Thyroid gland (tissue), 4 donors: ENCODE results near the gene CLDN24.

Experiments used
- POLR2A ChIP-seq, 2 donors: fragments of 450-650 bp; IDR thresholded peaks; one replicate each; pipeline ENCODE4 v1.6.1; 2017; ENCODE audit warnings: antibody characterized with exemption in 2 of 2, mild to moderate bottlenecking in 2 of 2, moderate library complexity in 1 of 2
- TF ChIP-seq, protein P1 (sequence below), 6 experiments: fragments of 200-600 bp in 3 of 6; fragments of 450-650 bp in 3 of 6; sonication (generic) in 3 of 6; IDR thresholded peaks; one replicate each; pipeline ENCODE4 v1.5.1; 2016 to 2019; ENCODE audit warnings: antibody characterized with exemption in 6 of 6, mild to moderate bottlenecking in 2 of 6, inconsistent platforms in 1 of 6, moderate library complexity in 1 of 6

DNA sequence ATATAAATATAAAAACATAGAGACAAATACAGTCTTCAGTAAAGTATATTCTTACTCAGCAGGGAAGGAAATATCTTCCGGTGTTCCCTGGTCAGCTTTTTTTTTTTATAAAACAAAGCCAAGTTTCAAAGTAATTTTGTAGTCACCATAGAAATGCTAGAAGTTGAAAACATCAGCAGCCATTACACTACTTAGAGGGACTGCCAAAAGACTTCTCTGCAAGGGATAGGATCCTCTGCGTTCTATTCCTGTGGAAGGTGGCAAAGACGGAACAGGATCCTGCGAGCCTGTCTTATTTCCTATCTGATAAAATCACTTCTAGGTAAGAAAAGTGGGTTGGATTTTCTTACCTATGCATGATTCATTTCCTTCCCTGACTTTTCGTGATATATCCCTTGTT is 21.6 kb downstream of the CLDN24 start:
- TF ChIP-seq POLR2A (IDR thresholded peaks at IDR 0.05) = no peak
- TF ChIP-seq, protein P1, sequence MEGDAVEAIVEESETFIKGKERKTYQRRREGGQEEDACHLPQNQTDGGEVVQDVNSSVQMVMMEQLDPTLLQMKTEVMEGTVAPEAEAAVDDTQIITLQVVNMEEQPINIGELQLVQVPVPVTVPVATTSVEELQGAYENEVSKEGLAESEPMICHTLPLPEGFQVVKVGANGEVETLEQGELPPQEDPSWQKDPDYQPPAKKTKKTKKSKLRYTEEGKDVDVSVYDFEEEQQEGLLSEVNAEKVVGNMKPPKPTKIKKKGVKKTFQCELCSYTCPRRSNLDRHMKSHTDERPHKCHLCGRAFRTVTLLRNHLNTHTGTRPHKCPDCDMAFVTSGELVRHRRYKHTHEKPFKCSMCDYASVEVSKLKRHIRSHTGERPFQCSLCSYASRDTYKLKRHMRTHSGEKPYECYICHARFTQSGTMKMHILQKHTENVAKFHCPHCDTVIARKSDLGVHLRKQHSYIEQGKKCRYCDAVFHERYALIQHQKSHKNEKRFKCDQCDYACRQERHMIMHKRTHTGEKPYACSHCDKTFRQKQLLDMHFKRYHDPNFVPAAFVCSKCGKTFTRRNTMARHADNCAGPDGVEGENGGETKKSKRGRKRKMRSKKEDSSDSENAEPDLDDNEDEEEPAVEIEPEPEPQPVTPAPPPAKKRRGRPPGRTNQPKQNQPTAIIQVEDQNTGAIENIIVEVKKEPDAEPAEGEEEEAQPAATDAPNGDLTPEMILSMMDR (IDR thresholded peaks at IDR 0.05) = no peak
